Ectodermal cell (in vitro differentiated cells): Measurements from ENCODE around the gene CDKL1.

Experiments
- H3K27ac ChIP-seq: 2 replicates; pipeline ENCODE4 v1.7.0; 2013; ENCODE audit warnings: mild to moderate bottlenecking, low read depth, low read length; ENCODE audit not compliant: insufficient read depth, poor library complexity, severe bottlenecking
- H3K27me3 ChIP-seq: 2 replicates; pipeline ENCODE4 v1.7.0; 2013; ENCODE audit warnings: mild to moderate bottlenecking, low read length; ENCODE audit not compliant: insufficient read depth, control insufficient read depth, poor library complexity, severe bottlenecking
- H3K36me3 ChIP-seq: one replicate; pipeline ENCODE4 v1.7.0; 2013; ENCODE audit warnings: low read length; ENCODE audit not compliant: control insufficient read depth, insufficient read depth
- H3K4me1 ChIP-seq: one replicate; pipeline ENCODE4 v1.7.0; 2013; ENCODE audit warnings: low read length; ENCODE audit not compliant: control insufficient read depth, insufficient read depth
- H3K4me3 ChIP-seq: 2 replicates; pipeline ENCODE4 v1.7.0; 2013; ENCODE audit warnings: low read depth, low read length, control low read depth; ENCODE audit not compliant: insufficient read depth
- H3K9me3 ChIP-seq: 2 replicates; pipeline ENCODE4 v1.7.0; 2013; ENCODE audit warnings: mild to moderate bottlenecking, low read length, moderate library complexity; ENCODE audit not compliant: control insufficient read depth
- WGBS, 2 experiments: methylation state at CpG; one replicate each; pipeline ENCODE4 v1.1.7; 2013; ENCODE audit warnings: missing lambda C conversion rate in 2 of 2; 5-methylcytosine and 5-hydroxymethylcytosine counted together

The CDKL1 gene

DNA sequence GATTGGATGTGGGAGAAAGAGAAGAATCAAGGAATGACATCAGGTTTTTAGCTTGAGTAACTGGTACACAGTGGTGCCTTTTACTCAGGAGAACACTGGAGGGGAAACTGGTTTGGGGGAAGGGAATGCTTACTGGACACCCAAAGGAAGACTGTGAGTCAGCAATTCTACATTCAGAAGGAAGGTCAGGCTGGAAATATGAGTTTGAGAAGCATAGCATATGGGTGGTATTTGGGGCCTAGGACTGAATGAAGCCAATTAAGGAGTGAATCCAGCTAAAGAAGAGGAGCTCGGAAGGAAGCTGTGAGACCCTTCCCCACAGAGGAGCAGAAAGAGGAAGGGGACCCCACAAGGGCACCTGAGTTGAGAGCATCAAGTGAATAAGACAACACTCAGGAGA is 49.2 kb downstream of the CDKL1 start:
- Histone ChIP-seq H3K4me3 (no peak overlapping the region), H3K9me3 (no peaks in the 10 kb centered on the region), H3K27ac (no peak overlapping the region), H3K36me3 (no peaks in the 10 kb centered on the region), H3K27me3 (no peaks in the 10 kb centered on the region), H3K4me1 (no peaks in the 10 kb centered on the region)
- WGBS, 2 experiments, result 29 to 53% methylated on average over 1 of the region's 1 CpG

DNA sequence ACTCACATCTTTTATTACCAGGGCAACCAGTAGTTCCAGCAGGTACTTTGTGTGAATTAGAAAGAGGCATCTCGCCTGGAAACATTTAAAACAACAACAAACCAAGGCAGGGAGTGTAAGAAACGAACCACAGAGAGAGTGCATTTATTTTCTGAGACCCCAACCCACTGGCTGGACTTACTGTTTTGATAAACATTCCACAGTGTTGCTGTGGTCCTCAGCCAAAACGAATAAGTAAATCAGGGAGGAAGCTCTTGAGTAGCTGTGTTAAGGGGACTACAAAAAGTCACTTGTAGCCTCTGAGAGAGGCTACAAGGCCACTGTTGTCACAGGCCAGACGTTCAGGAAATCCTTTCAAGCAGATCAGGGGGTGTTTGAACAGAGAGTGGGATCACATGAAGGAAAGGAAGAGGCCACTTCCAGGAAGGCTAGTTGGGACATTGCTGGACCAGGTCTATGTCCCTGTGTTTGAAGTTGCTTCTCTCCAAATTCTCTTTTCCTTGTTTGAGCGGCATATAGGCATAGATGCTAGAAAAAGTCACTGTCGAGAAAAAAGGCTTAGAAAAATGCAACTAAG is 50.7 kb downstream of the CDKL1 start:
- H3K27ac ChIP-seq, result no peak overlapping the region
- WGBS, 2 experiments, result 74 to 75% methylated on average over 6 of the region's 6 CpGs

DNA sequence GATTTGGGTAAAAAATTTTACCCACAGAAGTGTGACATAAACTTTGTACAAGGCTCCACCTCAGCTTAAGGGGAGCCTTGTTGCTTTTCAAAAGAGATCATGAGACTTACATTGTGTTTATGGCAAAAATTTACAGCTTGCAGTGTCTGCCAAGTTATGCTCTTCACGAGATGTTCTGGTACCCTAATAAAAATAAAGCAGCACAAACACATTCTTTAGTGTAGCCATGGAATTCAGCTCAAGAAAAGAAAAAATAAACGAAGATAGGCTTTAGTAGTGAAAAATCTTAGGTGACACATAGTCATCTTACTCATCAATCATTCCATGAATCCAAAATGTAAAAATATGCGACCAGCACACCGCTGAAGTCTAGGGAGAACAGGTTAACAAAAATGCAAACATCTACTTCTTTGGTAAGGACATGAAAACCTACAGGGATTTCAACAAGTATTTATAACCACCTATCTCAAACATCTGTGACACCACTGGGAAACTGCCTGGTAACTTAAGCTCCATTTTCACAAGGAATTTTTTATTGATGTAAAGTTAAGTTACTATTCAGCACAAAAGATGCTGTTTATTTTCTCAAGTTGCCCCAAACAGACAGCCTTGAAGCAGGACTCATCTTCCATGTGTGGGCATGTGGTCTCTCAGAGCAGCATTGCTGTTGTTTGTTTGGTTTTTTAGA is 51.7 kb downstream of the CDKL1 start:
- Histone ChIP-seq H3K4me1 (peaks cover 3% of the 10 kb centered on the region), H3K36me3 (no peaks in the 10 kb centered on the region)
- 91 to 98% methylated on average over 3 to 4 of the region's 4 CpGs for WGBS, 2 experiments

More for the DNA sequence above, 50.7 kb downstream of the CDKL1 start:
- Histone ChIP-seq H3K27me3 (no peaks in the 10 kb centered on the region), H3K4me1 (no peaks in the 10 kb centered on the region), H3K4me3 (no peak overlapping the region), H3K36me3 (no peaks in the 10 kb centered on the region), H3K9me3 (no peaks in the 10 kb centered on the region)

DNA sequence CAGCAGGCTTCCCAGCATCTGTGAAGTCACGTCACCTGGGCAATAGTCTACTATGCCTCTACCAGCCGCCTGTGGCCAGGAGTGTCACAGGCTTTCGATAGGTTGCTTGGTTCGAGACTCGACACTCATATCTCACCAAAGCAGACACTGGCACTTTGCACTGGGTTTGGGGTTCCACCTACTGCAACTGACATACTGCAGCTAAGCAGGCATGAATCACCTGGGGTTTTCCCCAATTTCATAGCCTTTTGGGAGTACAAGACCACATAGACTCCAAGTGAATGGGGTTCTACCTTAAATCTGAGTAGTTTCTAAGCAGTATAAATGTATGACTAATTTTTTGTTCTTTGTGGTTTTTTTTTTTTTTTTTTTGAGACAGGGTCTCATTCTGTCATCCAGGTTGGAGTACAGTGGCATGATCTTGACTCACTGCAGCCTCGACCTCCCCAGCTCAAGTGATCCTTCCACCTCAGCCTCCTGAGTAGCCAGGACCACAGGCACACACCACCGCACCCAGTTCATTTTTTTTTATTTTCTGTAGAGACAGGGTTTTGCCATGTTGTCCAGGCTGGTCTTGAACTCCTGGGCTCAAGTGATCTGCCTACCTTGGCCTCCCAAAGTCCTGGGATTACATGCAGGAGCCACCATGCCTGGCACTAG is 52.4 kb downstream of the CDKL1 start:
- peaks cover 3% of the 10 kb centered on the region for H3K4me1 ChIP-seq
- no peaks in the 10 kb centered on the region for H3K36me3 ChIP-seq
- WGBS, 2 experiments, result 93 to 94% methylated on average over 7 of the region's 7 CpGs
- no peak overlapping the region for H3K4me3 ChIP-seq
- no peaks in the 10 kb centered on the region for H3K9me3 ChIP-seq
- H3K27me3 ChIP-seq, result no peaks in the 10 kb centered on the region
- H3K27ac ChIP-seq, result no peak overlapping the region

More for the DNA sequence above, 51.7 kb downstream of the CDKL1 start:
- Histone ChIP-seq H3K9me3 (no peaks in the 10 kb centered on the region), H3K27ac (no peak overlapping the region), H3K27me3 (no peaks in the 10 kb centered on the region), H3K4me3 (no peak overlapping the region)

DNA sequence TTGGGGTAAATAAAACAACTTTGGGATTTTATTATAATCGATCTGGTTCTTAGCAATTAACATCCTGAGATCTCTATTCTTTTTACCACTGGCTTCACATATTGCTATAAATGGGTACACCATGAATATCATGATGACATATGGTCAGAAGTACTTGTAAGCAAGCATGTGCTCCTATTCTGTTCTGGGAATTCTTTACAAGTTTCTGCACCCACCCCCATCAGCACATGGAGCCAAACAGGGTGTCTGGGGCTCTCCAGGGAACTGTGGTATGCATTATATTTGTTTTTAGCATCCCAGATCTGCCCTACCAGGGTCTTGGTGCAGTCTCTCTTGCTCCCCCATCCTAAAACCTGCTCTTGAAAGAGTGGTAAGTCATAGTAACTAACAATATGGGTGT is 53.2 kb downstream of the CDKL1 start:
- Histone ChIP-seq H3K27me3 (no peaks in the 10 kb centered on the region), H3K9me3 (no peaks in the 10 kb centered on the region), H3K4me3 (no peak overlapping the region), H3K4me1 (peaks cover 3% of the 10 kb centered on the region), H3K27ac (no peak overlapping the region), H3K36me3 (no peaks in the 10 kb centered on the region)
- WGBS, 2 experiments, result 100% methylated on average over 1 of the region's 1 CpG; no CpG with 5 or more reads in 1 of the 2 experiments

DNA sequence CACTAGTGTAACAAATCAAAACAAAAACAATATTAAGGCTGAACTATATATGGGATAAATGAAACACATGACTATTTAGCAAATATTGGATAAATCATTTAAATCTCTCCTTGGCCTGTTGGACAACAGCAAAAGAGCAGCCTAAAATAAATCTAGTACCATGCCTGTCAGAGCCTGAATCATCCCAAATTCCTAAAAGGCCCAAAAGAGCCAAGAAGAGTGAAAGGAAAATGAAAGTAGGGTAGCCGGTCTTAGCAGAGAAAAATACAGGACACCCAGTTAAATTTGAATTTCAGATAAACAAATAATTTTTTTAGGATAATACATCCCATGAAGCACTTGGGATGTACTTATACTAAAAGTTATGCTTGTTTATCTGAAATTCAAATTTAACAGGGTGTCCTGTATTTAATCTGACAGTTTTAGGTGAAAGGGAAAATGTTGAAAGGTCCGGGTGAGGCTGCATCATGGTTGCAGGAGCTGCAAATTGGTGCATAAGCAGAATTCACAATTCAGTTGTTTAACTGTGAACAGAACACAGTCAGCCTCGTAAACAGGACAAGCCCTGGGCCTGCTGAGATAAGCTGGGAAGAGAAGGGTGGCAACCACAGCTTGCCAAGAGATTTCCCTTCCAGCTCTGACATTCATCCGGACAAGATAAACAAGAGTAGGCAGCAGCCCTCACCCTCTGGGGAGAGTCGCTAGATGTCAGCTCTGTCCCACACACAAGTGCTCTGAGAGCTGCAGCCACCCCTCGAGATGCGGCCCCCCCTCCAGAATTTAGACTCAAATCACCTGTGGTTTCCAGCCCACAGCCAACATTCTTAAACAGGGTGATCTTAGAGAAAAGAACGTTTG is 54.2 kb downstream of the CDKL1 start:
- no peaks in the 10 kb centered on the region for H3K36me3 ChIP-seq
- no peaks in the 10 kb centered on the region for H3K9me3 ChIP-seq
- WGBS, 2 experiments, result 28 to 33% methylated on average over 6 to 7 of the region's 8 CpGs
- H3K4me1 ChIP-seq, result peaks cover 3% of the 10 kb centered on the region
- H3K27ac ChIP-seq, result no peak overlapping the region
- H3K4me3 ChIP-seq, result no peak overlapping the region
- no peaks in the 10 kb centered on the region for H3K27me3 ChIP-seq

DNA sequence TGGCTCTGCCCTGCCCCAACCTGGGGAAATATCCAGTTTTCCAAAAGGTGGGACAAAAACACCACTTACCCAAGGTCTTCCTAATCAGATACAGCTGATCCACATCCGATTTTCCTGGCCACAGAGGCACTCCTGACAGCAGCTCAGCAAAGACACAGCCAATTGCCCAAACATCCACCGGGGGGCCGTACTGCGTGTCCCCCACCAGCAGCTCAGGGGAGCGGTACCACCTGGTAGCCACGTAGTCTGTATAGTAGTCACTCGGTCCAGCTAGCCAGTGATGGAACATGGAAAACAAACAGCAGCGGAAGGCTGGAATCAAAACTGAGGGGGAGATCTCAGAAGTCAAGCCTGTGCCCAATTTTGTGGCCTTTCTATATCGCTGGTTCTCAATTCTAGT is 55.7 kb downstream of the CDKL1 start:
- Histone ChIP-seq H3K4me1 (peaks cover 9% of the 10 kb centered on the region), H3K4me3 (no peak overlapping the region), H3K27me3 (no peaks in the 10 kb centered on the region), H3K27ac (no peak overlapping the region), H3K9me3 (no peaks in the 10 kb centered on the region), H3K36me3 (no peaks in the 10 kb centered on the region)
- 85 to 86% methylated on average over 9 of the region's 9 CpGs for WGBS, 2 experiments

DNA sequence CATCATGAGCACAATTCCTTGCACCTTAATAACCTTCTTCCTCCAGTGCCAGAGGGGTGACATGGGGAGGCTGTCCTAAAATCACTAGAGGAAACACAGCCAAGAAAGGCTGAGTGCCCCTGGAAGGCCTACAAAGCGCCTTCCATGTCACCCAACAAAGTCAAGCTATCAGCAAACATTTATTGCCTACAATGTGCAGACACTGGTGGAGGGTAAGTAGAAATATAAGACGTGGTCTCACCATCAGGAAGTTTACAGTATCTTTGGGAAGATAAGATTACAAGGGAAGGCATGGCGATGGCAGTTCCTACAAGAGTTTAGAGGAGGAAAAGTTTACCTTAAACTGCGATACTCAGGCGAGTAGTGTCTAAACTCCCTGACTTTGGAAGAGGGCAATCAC is 56.6 kb downstream of the CDKL1 start:
- Histone ChIP-seq H3K4me3 (no peak overlapping the region), H3K27ac (no peak overlapping the region), H3K4me1 (peaks cover 15% of the 10 kb centered on the region), H3K9me3 (no peaks in the 10 kb centered on the region), H3K27me3 (no peaks in the 10 kb centered on the region), H3K36me3 (no peaks in the 10 kb centered on the region)
- WGBS, 2 experiments, result 93 to 95% methylated on average over 5 of the region's 5 CpGs

DNA sequence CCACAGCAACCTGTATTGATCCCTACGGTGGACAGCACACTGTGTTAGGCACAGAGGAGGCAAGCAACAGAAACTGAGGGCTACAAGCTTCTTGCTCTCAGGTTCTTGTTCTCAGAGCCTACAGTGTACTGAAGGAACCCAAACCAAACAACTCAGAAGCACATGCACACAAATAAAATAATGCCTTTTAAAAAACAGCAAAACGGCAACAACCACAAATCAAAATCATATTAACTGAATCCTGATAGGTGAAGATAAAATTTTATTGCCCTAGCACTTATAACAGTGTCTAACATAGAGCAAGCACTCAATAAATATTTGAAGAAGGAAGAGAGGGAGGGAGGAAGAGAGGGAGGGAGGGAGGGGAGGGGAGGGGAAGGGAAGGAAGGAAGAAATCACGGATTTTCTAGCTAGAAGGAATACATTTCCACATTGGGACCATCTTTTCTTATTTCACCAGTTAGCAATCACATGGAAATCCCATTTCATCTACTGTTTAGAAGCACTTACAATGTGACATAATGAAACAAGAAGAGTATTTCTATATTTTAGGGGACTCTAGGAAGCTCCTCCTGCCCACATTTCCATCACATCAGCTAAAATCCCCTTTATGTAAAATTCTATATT is 57.4 kb downstream of the CDKL1 start:
- no peaks in the 10 kb centered on the region for H3K36me3 ChIP-seq
- WGBS, 2 experiments, result 84 to 88% methylated on average over 1 to 2 of the region's 3 CpGs
- no peaks in the 10 kb centered on the region for H3K27me3 ChIP-seq
- no peak overlapping the region for H3K4me3 ChIP-seq
- peaks cover 15% of the 10 kb centered on the region for H3K4me1 ChIP-seq
- no peak overlapping the region for H3K27ac ChIP-seq
- H3K9me3 ChIP-seq, result no peaks in the 10 kb centered on the region
